ENCODE data around the gene UGT1A7.

The UGT1A7 gene

GRCh38 chr2:233679196-233679595 is 2.5 kb upstream of the UGT1A7 start:
- no peaks in the 10 kb centered on the region for H3K9me3 ChIP-seq (ENCODE audit: insufficient read depth, low read depth, low read length)
- TF ChIP-seq CTCF (conservative IDR thresholded peaks at IDR 0.05; ENCODE audit: low read length) (no peak), EZH2phosphoT487 (IDR thresholded peaks at IDR 0.05; ENCODE audit: borderline replicate concordance) (no peak)

GRCh38 chr2:233680361-233681045 is 1.2 kb upstream of the UGT1A7 start:
- H3K4me2 ChIP-seq (ENCODE audit: low read depth, low read length, poor library complexity, severe bottlenecking), result no peak overlapping the region
- H3K4me3 ChIP-seq (ENCODE audit: low read length, poor library complexity, severe bottlenecking), result no peak overlapping the region
- H2AFZ ChIP-seq (ENCODE audit: low read length), result no peak overlapping the region
- H3K9ac ChIP-seq (ENCODE audit: low read depth, low read length, poor library complexity, severe bottlenecking), result no peak overlapping the region
- TF ChIP-seq EZH2phosphoT487 (IDR thresholded peaks at IDR 0.05; ENCODE audit: borderline replicate concordance) (no peak), CTCF (conservative IDR thresholded peaks at IDR 0.05; ENCODE audit: low read length) (no peak)
- H3F3A ChIP-seq (ENCODE audit: low read depth), result no peaks in the 10 kb centered on the region
- H4K20me1 ChIP-seq (ENCODE audit: insufficient read depth, low read length, poor library complexity, severe bottlenecking), result no peaks in the 10 kb centered on the region
- H3K9me3 ChIP-seq (ENCODE audit: insufficient read depth, low read depth, low read length), result no peaks in the 10 kb centered on the region
- H3K27me3 ChIP-seq (ENCODE audit: insufficient read depth, low read length, poor library complexity, severe bottlenecking), result peaks cover 6% of the 10 kb centered on the region
- no peaks in the 10 kb centered on the region for H3K9me2 ChIP-seq (replicated peaks; ENCODE audit: low read depth, low read length)
- no peaks in the 10 kb centered on the region for H3K36me3 ChIP-seq (ENCODE audit: insufficient read depth, low read length)
- H3K4me1 ChIP-seq (ENCODE audit: insufficient read depth, low read length, poor library complexity, severe bottlenecking), result no peaks in the 10 kb centered on the region
- no peaks in the 10 kb centered on the region for H3K79me2 ChIP-seq (ENCODE audit: insufficient read depth, low read length)

More at GRCh38 chr2:233679196-233679595, 2.5 kb upstream of the UGT1A7 start:
- H3K4me3 ChIP-seq (ENCODE audit: low read length, poor library complexity, severe bottlenecking), result no peak overlapping the region
- peaks cover 6% of the 10 kb centered on the region for H3K27me3 ChIP-seq (ENCODE audit: insufficient read depth, low read length, poor library complexity, severe bottlenecking)
- H3K9ac ChIP-seq (ENCODE audit: low read depth, low read length, poor library complexity, severe bottlenecking), result no peak overlapping the region
- H2AFZ ChIP-seq (ENCODE audit: low read length), result no peak overlapping the region
- H3K79me2 ChIP-seq (ENCODE audit: insufficient read depth, low read length), result no peaks in the 10 kb centered on the region
- no peaks in the 10 kb centered on the region for H3K4me1 ChIP-seq (ENCODE audit: insufficient read depth, low read length, poor library complexity, severe bottlenecking)
- H3K36me3 ChIP-seq (ENCODE audit: insufficient read depth, low read length), result no peaks in the 10 kb centered on the region
- H3K9me2 ChIP-seq (replicated peaks; ENCODE audit: low read depth, low read length), result no peaks in the 10 kb centered on the region
- H4K20me1 ChIP-seq (ENCODE audit: insufficient read depth, low read length, poor library complexity, severe bottlenecking), result no peaks in the 10 kb centered on the region
- H3F3A ChIP-seq (ENCODE audit: low read depth), result no peaks in the 10 kb centered on the region
- H3K4me2 ChIP-seq (ENCODE audit: low read depth, low read length, poor library complexity, severe bottlenecking), result no peak overlapping the region

GRCh38 chr2:233684640-233685039 is 2.9 kb downstream of the UGT1A7 start:
- no peaks in the 10 kb centered on the region for H3K79me2 ChIP-seq (ENCODE audit: insufficient read depth, low read length)
- no peaks in the 10 kb centered on the region for H3K36me3 ChIP-seq (ENCODE audit: insufficient read depth, low read length)
- H3K9me3 ChIP-seq (ENCODE audit: insufficient read depth, low read depth, low read length), result no peaks in the 10 kb centered on the region
- no peak overlapping the region for H3K4me3 ChIP-seq (ENCODE audit: low read length, poor library complexity, severe bottlenecking)
- no peaks in the 10 kb centered on the region for H3F3A ChIP-seq (ENCODE audit: low read depth)
- H3K4me1 ChIP-seq (ENCODE audit: insufficient read depth, low read length, poor library complexity, severe bottlenecking), result no peaks in the 10 kb centered on the region
- H2AFZ ChIP-seq (ENCODE audit: low read length), result no peak overlapping the region
- no peaks in the 10 kb centered on the region for H3K9me2 ChIP-seq (replicated peaks; ENCODE audit: low read depth, low read length)
- no peaks in the 10 kb centered on the region for H4K20me1 ChIP-seq (ENCODE audit: insufficient read depth, low read length, poor library complexity, severe bottlenecking)
- H3K9ac ChIP-seq (ENCODE audit: low read depth, low read length, poor library complexity, severe bottlenecking), result no peak overlapping the region
- H3K4me2 ChIP-seq (ENCODE audit: low read depth, low read length, poor library complexity, severe bottlenecking), result no peak overlapping the region
- H3K27me3 ChIP-seq (ENCODE audit: insufficient read depth, low read length, poor library complexity, severe bottlenecking), result no peaks in the 10 kb centered on the region
- TF ChIP-seq EZH2phosphoT487 (IDR thresholded peaks at IDR 0.05; ENCODE audit: borderline replicate concordance), result no peak
- no peak for TF ChIP-seq CTCF (conservative IDR thresholded peaks at IDR 0.05; ENCODE audit: low read length)

Data from Loucy (cell line).